Lower leg skin (tissue), 4 donors: Measurements from ENCODE around the gene EXPH5. TPM values are rescaled to one million over a fixed set of nuclear protein-coding genes. Genes with fewer than 3 reads are reported as not detected.

Experiments
- DNase-seq, 2 donors: peaks; one replicate each; pipeline ENCODE4 v3.0.0-alpha.2; 2019; ENCODE audit warnings: low spot score in 2 of 2
- H3K4me3 ChIP-seq: fragments of 200-600 bp; sonication (generic); 2 replicates; pipeline ENCODE4 v1.5.1; 2017; ENCODE audit warnings: mild to moderate bottlenecking, low read depth; ENCODE audit not compliant: poor library complexity, severe bottlenecking
- CTCF ChIP-seq, 3 donors: fragments of 450-650 bp; IDR thresholded peaks; one replicate each; pipeline ENCODE4 v1.5.1; 2016; ENCODE audit warnings: antibody characterized with exemption in 3 of 3, mild to moderate bottlenecking in 3 of 3, moderate library complexity in 2 of 3
- POLR2A ChIP-seq, 2 donors: fragments of 450-650 bp; IDR thresholded peaks; one replicate each; pipeline ENCODE4 v1.6.1; 2016 to 2017; ENCODE audit warnings: antibody characterized with exemption in 2 of 2, mild to moderate bottlenecking in 1 of 2, moderate library complexity in 1 of 2
- WGBS, 2 donors: methylation state at CpG; one replicate each; pipeline ENCODE4 v1.1.5; 2018; 5-methylcytosine and 5-hydroxymethylcytosine counted together
- intact Hi-C: fragments of 100-400 bp; cut with DNase I; formaldehyde crosslinking; loops from one replicate; pipeline ENCODE4 v1.15.0; 2023; ENCODE audit warnings: low total_unique reads
- total RNA-seq, 4 donors: library from RNA; depleted of rRNA; stranded (reverse); fragments of >200 nt; gene quantifications; one replicate each; pipeline ENCODE4 v1.1.0, GENCODE V29; 2016

Gene EXPH5
- total RNA-seq, 4 donors from 2014 or later, result 122 to 160 (median 139) TPM

- 71 to 72% methylated on average over 3 of the region's 3 CpGs for WGBS, 2 donors
- intact Hi-C loops, result no loop called here
- no peak overlapping the region for H3K4me3 ChIP-seq
- TF ChIP-seq CTCF (IDR thresholded peaks at IDR 0.05) (no peak), POLR2A (IDR thresholded peaks at IDR 0.05) (no peak)
- DNase-seq, result no peak
Measured at GRCh38 chr11:108495326-108495725, 98.2 kb downstream of the EXPH5 start.

- no peak for TF ChIP-seq POLR2A (IDR thresholded peaks at IDR 0.05)
- no peak for TF ChIP-seq CTCF (IDR thresholded peaks at IDR 0.05)
- no peak overlapping the region for H3K4me3 ChIP-seq
- 38 to 56% methylated on average over 6 of the region's 6 CpGs for WGBS, 2 donors
- intact Hi-C loops, result no loop called here
- DNase-seq, result no peak
Measured at GRCh38 chr11:108494182-108494581, 99.4 kb downstream of the EXPH5 start.

GRCh38 chr11:108491936-108492335 lies 101.6 kb downstream of the EXPH5 start:
- no peak for DNase-seq
- WGBS, 2 donors, result 95 to 100% methylated on average over 3 of the region's 3 CpGs
- no peak overlapping the region for H3K4me3 ChIP-seq
- intact Hi-C loops, result no loop called here
- TF ChIP-seq POLR2A (IDR thresholded peaks at IDR 0.05) (no peak), CTCF (IDR thresholded peaks at IDR 0.05) (no peak)

GRCh38 chr11:108486828-108487227 lies 106.7 kb downstream of the EXPH5 start:
- TF ChIP-seq CTCF (IDR thresholded peaks at IDR 0.05), result no peak
- no peak for TF ChIP-seq POLR2A (IDR thresholded peaks at IDR 0.05)
- H3K4me3 ChIP-seq, result no peak overlapping the region
- 78 to 82% methylated on average over 3 of the region's 3 CpGs for WGBS, 2 donors
- DNase-seq, result no peak
- intact Hi-C loops, result no loop called here

- no peak for DNase-seq
- WGBS, 2 donors, result 97 to 99% methylated on average over 3 of the region's 3 CpGs
- TF ChIP-seq CTCF (IDR thresholded peaks at IDR 0.05) (no peak), POLR2A (IDR thresholded peaks at IDR 0.05) (no peak)
- H3K4me3 ChIP-seq, result no peak overlapping the region
- intact Hi-C loops, result no loop called here
Measured at GRCh38 chr11:108486331-108486730, 107.2 kb downstream of the EXPH5 start.

GRCh38 chr11:108483163-108483562 lies 110.4 kb downstream of the EXPH5 start:
- intact Hi-C loops, result no loop called here
- no peak for DNase-seq
- no peak overlapping the region for H3K4me3 ChIP-seq
- TF ChIP-seq POLR2A (IDR thresholded peaks at IDR 0.05), result no peak
- no peak for TF ChIP-seq CTCF (IDR thresholded peaks at IDR 0.05)
